SK-N-SH (cell line): ENCODE data around the gene EFEMP2. TPM values are rescaled to one million over a fixed set of nuclear protein-coding genes. Genes with fewer than 3 reads are reported as not detected.
A peak's percentile ranks its signal among the peaks of the same experiment; 100 is the strongest.

ENCODE experiments used
- CTCF ChIA-PET: fragments of 300-600, 350-600 bp; formaldehyde crosslinking; extraction: SDS; loops from one replicate; lab custom pipeline; 2021; lab: Yijun Ruan, JAX
- POLR2A ChIA-PET: fragments of 350-600 bp; sonication (Branson Sonifier 250); formaldehyde crosslinking; extraction: SDS; loops from one replicate; lab custom pipeline; 2020; ENCODE audit warnings: antibody characterized with exemption, inconsistent platforms; lab: Yijun Ruan, JAX
- DNase-seq: peaks from one replicate; pipeline ENCODE4 v3.0.0; 2012
- H2AFZ ChIP-seq: fragments of 200-600 bp; sonication (generic); 2 replicates; pipeline ENCODE4 v1.8.1; 2016; ENCODE audit warnings: antibody characterized with exemption, mild to moderate bottlenecking, low read depth
- H3F3A ChIP-seq: fragments of 200-600 bp; sonication (generic); replicated peaks from 2 replicates; pipeline ENCODE3; 2016; ENCODE audit warnings: antibody characterized with exemption, mild to moderate bottlenecking; ENCODE audit not compliant: insufficient read depth
- H3K27ac ChIP-seq, 2 experiments: fragments of 200-500 bp in 1 of 2; fragments of 200-600 bp in 1 of 2; sonication (Bioruptor generic) in 1 of 2; sonication (generic), shearing (Covaris generic) in 1 of 2; 2 replicates each; pipeline versions ENCODE4 v1.5.1 to v1.6.1; 2014 to 2016; ENCODE audit warnings: low read depth in 2 of 2, inconsistent platforms in 1 of 2, low read length in 1 of 2, mild to moderate bottlenecking in 1 of 2, mixed read lengths in 1 of 2
- H3K27me3 ChIP-seq: fragments of 200-600 bp; sonication (generic), shearing (Covaris generic); 2 replicates; pipeline ENCODE4 v1.6.1; 2016; ENCODE audit warnings: mixed run types; ENCODE audit not compliant: insufficient read depth
- H3K36me3 ChIP-seq, 2 experiments: fragments of 200-500 bp in 1 of 2; fragments of 200-600 bp in 1 of 2; sonication (Bioruptor generic) in 1 of 2; sonication (generic) in 1 of 2; replicated peaks in 1 of 2; 2 replicates each; pipeline versions ENCODE3 to v1.5.1; 2014 to 2016; ENCODE audit warnings: low read length in 1 of 2, mild to moderate bottlenecking in 1 of 2; ENCODE audit not compliant: insufficient read depth in 2 of 2, control insufficient read depth in 1 of 2
- H3K4me1 ChIP-seq, 2 experiments: fragments of 200-500 bp in 1 of 2; fragments of 200-600 bp in 1 of 2; sonication (Bioruptor generic) in 1 of 2; sonication (generic), shearing (Covaris generic) in 1 of 2; 2 replicates each; pipeline versions ENCODE4 v1.5.1 to v1.6.1; 2014 to 2016; ENCODE audit warnings: low read depth in 1 of 2, low read length in 1 of 2, mixed run types in 1 of 2; ENCODE audit not compliant: insufficient read depth in 2 of 2, control insufficient read depth in 1 of 2
- H3K4me2 ChIP-seq: fragments of 200-600 bp; sonication (generic), shearing (Covaris generic); 2 replicates; pipeline ENCODE4 v1.6.1; 2017; ENCODE audit warnings: mixed run types
- H3K4me3 ChIP-seq, 2 experiments: fragments of 200-500 bp in 1 of 2; fragments of 200-600 bp in 1 of 2; sonication (Bioruptor generic) in 1 of 2; sonication (generic), shearing (Covaris generic) in 1 of 2; 2 replicates each; pipeline versions ENCODE4 v1.5.1 to v1.8.1; 2014 to 2016; ENCODE audit warnings: low read depth in 2 of 2, inconsistent platforms in 1 of 2, low read length in 1 of 2, mild to moderate bottlenecking in 1 of 2, mixed read lengths in 1 of 2, moderate library complexity in 1 of 2
- H3K79me2 ChIP-seq: fragments of 200-600 bp; sonication (generic); 2 replicates; pipeline ENCODE4 v1.8.1; 2017; ENCODE audit warnings: mild to moderate bottlenecking; ENCODE audit not compliant: insufficient read depth
- H3K9ac ChIP-seq: fragments of 200-600 bp; sonication (generic); 2 replicates; pipeline ENCODE4 v1.6.1; 2017; ENCODE audit warnings: mixed run types
- H3K9me2 ChIP-seq: fragments of 200-600 bp; sonication (generic); 2 replicates; pipeline ENCODE4 v1.6.1; 2017; ENCODE audit warnings: mixed run types
- H3K9me3 ChIP-seq: fragments of 200-600 bp; sonication (generic); 2 replicates; pipeline ENCODE4 v1.6.1; 2017; ENCODE audit warnings: mixed run types, mild to moderate bottlenecking, moderate library complexity
- H4K20me1 ChIP-seq: fragments of 200-600 bp; sonication (generic); 2 replicates; pipeline ENCODE4 v1.6.1; 2017; ENCODE audit warnings: mild to moderate bottlenecking, mixed run types; ENCODE audit not compliant: insufficient read depth
- EP300 ChIP-seq, 2 experiments: IDR thresholded peaks; 2 replicates each; pipeline versions ENCODE4 v1.4.0 to v1.6.1; 2012; ENCODE audit warnings: borderline replicate concordance in 1 of 2, low read depth in 1 of 2, low read length in 1 of 2
- EZH2phosphoT487 ChIP-seq: fragments of 200-600 bp; sonication (generic); IDR thresholded peaks from 2 replicates; pipeline ENCODE4 v1.6.1; 2017; ENCODE audit warnings: low read depth, mixed run types, mild to moderate bottlenecking, antibody characterized with exemption, moderate library complexity, borderline replicate concordance
- FOXJ3 ChIP-seq: sonication (generic); formaldehyde crosslinking; IDR thresholded peaks from 2 replicates; pipeline ENCODE4 v1.5.1; 2020; ENCODE audit warnings: mild to moderate bottlenecking, missing genetic modification reagents
- GABPA ChIP-seq: IDR thresholded peaks from 2 replicates; pipeline ENCODE4 v1.4.0; 2012; ENCODE audit warnings: low read depth, mild to moderate bottlenecking
- IRF3 ChIP-seq: fragments of 150-350 bp; IDR thresholded peaks from 2 replicates; pipeline ENCODE4 v1.6.1; 2016; ENCODE audit warnings: mild to moderate bottlenecking, low read depth, low read length
- MEF2A ChIP-seq: IDR thresholded peaks from 2 replicates; pipeline ENCODE4 v1.4.0; 2012; ENCODE audit warnings: low read depth, borderline replicate concordance
- MXI1 ChIP-seq: IDR thresholded peaks from 2 replicates; pipeline ENCODE4 v1.6.1; 2012; ENCODE audit warnings: mild to moderate bottlenecking, low read depth, low read length, improper control_type of control experiment
- NFIC ChIP-seq: IDR thresholded peaks from 2 replicates; pipeline ENCODE4 v1.4.0; 2012; ENCODE audit warnings: borderline replicate concordance
- POLR2AphosphoS5 ChIP-seq: IDR thresholded peaks from 2 replicates; pipeline ENCODE4 v1.6.1; 2012; ENCODE audit warnings: low read depth, low read length
- RCOR1 ChIP-seq: fragments of 150-350 bp; IDR thresholded peaks from 2 replicates; pipeline ENCODE4 v1.6.1; 2017; ENCODE audit warnings: antibody characterized with exemption, low read length
- RFX5 ChIP-seq: IDR thresholded peaks from 2 replicates; pipeline ENCODE4 v1.6.1; 2012; ENCODE audit warnings: mild to moderate bottlenecking, improper control_type of control experiment, low read length
- RXRA ChIP-seq: IDR thresholded peaks from 2 replicates; pipeline ENCODE4 v1.4.0; 2012; ENCODE audit warnings: low read depth, mild to moderate bottlenecking, borderline replicate concordance
- TAF1 ChIP-seq: IDR thresholded peaks from 2 replicates; pipeline ENCODE4 v1.6.1; 2012; ENCODE audit warnings: low read depth, mild to moderate bottlenecking, low read length, moderate library complexity, borderline replicate concordance
- TCF12 ChIP-seq: IDR thresholded peaks from 2 replicates; pipeline ENCODE4 v1.4.0; 2012
- WGBS: methylation state at CpG from one replicate; pipeline ENCODE4 v1.1.6; 2017; ENCODE audit warnings: low lambda C conversion rate; 5-methylcytosine and 5-hydroxymethylcytosine counted together
- polyA plus RNA-seq, 3 experiments: library from polyadenylated mRNA; depleted of rRNA; stranded (reverse); fragments of >200 nt; gene quantifications; 2 replicates each; pipeline ENCODE4 v1.2.3, GENCODE V29; 2012
- TF ChIP-seq, protein P1 (sequence below): IDR thresholded peaks from 2 replicates; pipeline ENCODE4; 2012
- TF ChIP-seq, protein P2 (sequence below): IDR thresholded peaks from 2 replicates; pipeline ENCODE4 v1.4.0; 2012; ENCODE audit warnings: low read depth, borderline replicate concordance
- TF ChIP-seq, protein P3 (sequence below): fragments of 150-350 bp; IDR thresholded peaks from 2 replicates; pipeline ENCODE4 v1.6.1; 2017; ENCODE audit warnings: antibody characterized with exemption, low read length, low read depth, borderline replicate concordance

EFEMP2 gene
- polyA plus RNA-seq, 1 of the 3 experiments (the other 2 are of a cell fraction) = 203 TPM

- Histone ChIP-seq H3K27ac (no peak overlapping the region; a peak in 1 of 4 replicates), H3K4me2 (no peak overlapping the region), H3K9me3 (no peaks in the 10 kb centered on the region), H3F3A (peaks cover 61% of the 10 kb centered on the region), H3K4me1 (peaks cover 15 to 20% of the 10 kb centered on the region in 2 experiments; a peak in 2 of 4 replicates), H2AFZ (no peak overlapping the region)
- DNase-seq = peak; percentile 73
- POLR2A ChIA-PET = interaction anchor here (4.8 kb wide), 1 partner anchor 8 kb away, joined by 59 read pairs; the partner anchor contains the start of genes CFL1 and MUS81
- TF ChIP-seq IRF3 (no peak), POLR2AphosphoS5 (0 out of 2 replicates have a peak, but pooled peaks have one; percentile 25), EP300 (IDR thresholded peaks at IDR 0.05; ENCODE audit: borderline replicate concordance in 1 of 2, low read depth in 1 of 2, low read length in 1 of 2) (no peak), GABPA (no peak), NFIC (no peak), TCF12 (no peak), EZH2phosphoT487 (no peak)
- TF ChIP-seq, protein P1, sequence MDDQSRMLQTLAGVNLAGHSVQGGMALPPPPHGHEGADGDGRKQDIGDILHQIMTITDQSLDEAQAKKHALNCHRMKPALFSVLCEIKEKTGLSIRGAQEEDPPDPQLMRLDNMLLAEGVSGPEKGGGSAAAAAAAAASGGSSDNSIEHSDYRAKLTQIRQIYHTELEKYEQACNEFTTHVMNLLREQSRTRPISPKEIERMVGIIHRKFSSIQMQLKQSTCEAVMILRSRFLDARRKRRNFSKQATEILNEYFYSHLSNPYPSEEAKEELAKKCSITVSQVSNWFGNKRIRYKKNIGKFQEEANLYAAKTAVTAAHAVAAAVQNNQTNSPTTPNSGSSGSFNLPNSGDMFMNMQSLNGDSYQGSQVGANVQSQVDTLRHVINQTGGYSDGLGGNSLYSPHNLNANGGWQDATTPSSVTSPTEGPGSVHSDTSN = 0 out of 2 replicates have a peak, but pooled peaks have one; percentile 3
- TF ChIP-seq, all 33 proteins: peak for 2
- Histone ChIP-seq H3K9ac (no peak overlapping the region), H3K4me3 (no peak overlapping the region), H3K36me3 (peaks cover 46 to 81% of the 10 kb centered on the region in 2 experiments), H3K79me2 (peaks cover 49% of the 10 kb centered on the region), H3K9me2 (no peaks in the 10 kb centered on the region), H4K20me1 (no peaks in the 10 kb centered on the region; the same call in 1 of the 2 replicates), H3K27me3 (no peaks in the 10 kb centered on the region)
- CTCF ChIA-PET = interaction anchor here (7.1 to 18.4 kb wide), 2 partner anchors 7 to 18 kb away, joined by 89 to 374 read pairs; partner anchors contain the start of genes CCDC85B, CTSW, FIBP and MUS81
- WGBS = 70% methylated on average over 22 of the region's 29 CpGs
Measured at GRCh38 chr11:65867284-65868071, 5.1 kb downstream of the EFEMP2 start.

GRCh38 chr11:65866509-65867283 is 5.9 kb downstream of the EFEMP2 start:
- Histone ChIP-seq H3K4me3 (no peak overlapping the region), H3K9me2 (no peaks in the 10 kb centered on the region), H3K9me3 (no peaks in the 10 kb centered on the region), H3K36me3 (peaks cover 54 to 89% of the 10 kb centered on the region in 2 experiments), H3K79me2 (peaks cover 50% of the 10 kb centered on the region), H3F3A (peaks cover 56% of the 10 kb centered on the region), H3K4me2 (no peak overlapping the region), H4K20me1 (no peaks in the 10 kb centered on the region; the same call in 1 of the 2 replicates), H2AFZ (no peak overlapping the region), H3K9ac (no peak overlapping the region), H3K27ac (no peak overlapping the region), H3K27me3 (no peaks in the 10 kb centered on the region), H3K4me1 (peaks cover 19 to 21% of the 10 kb centered on the region in 2 experiments; a peak in 3 of 4 replicates)
- ChIA-PET POLR2A (interaction anchor here (1.4 to 1.5 kb wide), 2 partner anchors 15 to 18 kb away, joined by 3 to 5 read pairs; no protein-coding TSS in a partner anchor), CTCF (interaction anchor here (1.0 to 18.4 kb wide), 2 partner anchors 19 to 50 kb away, joined by 3 to 374 read pairs; partner anchors contain the start of genes CCDC85B, CTSW and FIBP)
- no peak for DNase-seq
- WGBS = 94% methylated on average over 17 of the region's 21 CpGs
- TF ChIP-seq RFX5 = no peak
- TF ChIP-seq, protein P1 = no peak
- TF ChIP-seq FOXJ3 (CRISPR knock-in tag) = no peak
- TF ChIP-seq POLR2AphosphoS5 = no peak
- TF ChIP-seq, protein P2, sequence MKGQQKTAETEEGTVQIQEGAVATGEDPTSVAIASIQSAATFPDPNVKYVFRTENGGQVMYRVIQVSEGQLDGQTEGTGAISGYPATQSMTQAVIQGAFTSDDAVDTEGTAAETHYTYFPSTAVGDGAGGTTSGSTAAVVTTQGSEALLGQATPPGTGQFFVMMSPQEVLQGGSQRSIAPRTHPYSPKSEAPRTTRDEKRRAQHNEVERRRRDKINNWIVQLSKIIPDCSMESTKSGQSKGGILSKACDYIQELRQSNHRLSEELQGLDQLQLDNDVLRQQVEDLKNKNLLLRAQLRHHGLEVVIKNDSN = no peak
- no peak for TF ChIP-seq EP300 (IDR thresholded peaks at IDR 0.05; ENCODE audit: borderline replicate concordance in 1 of 2, low read depth in 1 of 2, low read length in 1 of 2)
- TF ChIP-seq TAF1 = no peak
- no peak for TF ChIP-seq EZH2phosphoT487
- TF ChIP-seq, protein P3, sequence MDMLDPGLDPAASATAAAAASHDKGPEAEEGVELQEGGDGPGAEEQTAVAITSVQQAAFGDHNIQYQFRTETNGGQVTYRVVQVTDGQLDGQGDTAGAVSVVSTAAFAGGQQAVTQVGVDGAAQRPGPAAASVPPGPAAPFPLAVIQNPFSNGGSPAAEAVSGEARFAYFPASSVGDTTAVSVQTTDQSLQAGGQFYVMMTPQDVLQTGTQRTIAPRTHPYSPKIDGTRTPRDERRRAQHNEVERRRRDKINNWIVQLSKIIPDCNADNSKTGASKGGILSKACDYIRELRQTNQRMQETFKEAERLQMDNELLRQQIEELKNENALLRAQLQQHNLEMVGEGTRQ = no peak
- no peak for TF ChIP-seq MXI1
- no peak for TF ChIP-seq MEF2A
- no peak for TF ChIP-seq RCOR1
- TF ChIP-seq RXRA = no peak
